ENCODE data around the gene TSBP1.

Gene TSBP1

GRCh38 chr6:32406857-32407256, 35.2 kb upstream of the TSBP1 start, which contains the start of gene BTNL2:
BTNL2 (minus strand) TSS chr6:32407181; CDS start chr6:32407123, 58 bp downstream.
- no peaks in the 10 kb centered on the region for H4K20me1 ChIP-seq (ENCODE audit: insufficient read depth, low read length, poor library complexity, severe bottlenecking)
- TF ChIP-seq EZH2phosphoT487 (IDR thresholded peaks at IDR 0.05; ENCODE audit: borderline replicate concordance): no peak
- TF ChIP-seq CTCF (conservative IDR thresholded peaks at IDR 0.05; ENCODE audit: low read length): no peak
- H3K4me1 ChIP-seq (ENCODE audit: insufficient read depth, low read length, poor library complexity, severe bottlenecking): no peaks in the 10 kb centered on the region
- H3K4me2 ChIP-seq (ENCODE audit: low read depth, low read length, poor library complexity, severe bottlenecking): peak within 1 kb of the TSS; percentile 13
- H3K9ac ChIP-seq (ENCODE audit: low read depth, low read length, poor library complexity, severe bottlenecking): no peak within 1 kb of the TSS
- no peaks in the 10 kb centered on the region for H3F3A ChIP-seq (ENCODE audit: low read depth)
- H3K9me3 ChIP-seq (ENCODE audit: insufficient read depth, low read depth, low read length): no peaks in the 10 kb centered on the region
- H3K27me3 ChIP-seq (ENCODE audit: insufficient read depth, low read length, poor library complexity, severe bottlenecking): no peaks in the 10 kb centered on the region
- no peak within 1 kb of the TSS for H3K4me3 ChIP-seq (ENCODE audit: low read length, poor library complexity, severe bottlenecking)
- H2AFZ ChIP-seq (ENCODE audit: low read length): peak within 1 kb of the TSS; percentile 72
- no peaks in the 10 kb centered on the region for H3K79me2 ChIP-seq (ENCODE audit: insufficient read depth, low read length)
- no peaks in the 10 kb centered on the region for H3K9me2 ChIP-seq (replicated peaks; ENCODE audit: low read depth, low read length)
- no peaks in the 10 kb centered on the region for H3K36me3 ChIP-seq (ENCODE audit: insufficient read depth, low read length)

DNA sequence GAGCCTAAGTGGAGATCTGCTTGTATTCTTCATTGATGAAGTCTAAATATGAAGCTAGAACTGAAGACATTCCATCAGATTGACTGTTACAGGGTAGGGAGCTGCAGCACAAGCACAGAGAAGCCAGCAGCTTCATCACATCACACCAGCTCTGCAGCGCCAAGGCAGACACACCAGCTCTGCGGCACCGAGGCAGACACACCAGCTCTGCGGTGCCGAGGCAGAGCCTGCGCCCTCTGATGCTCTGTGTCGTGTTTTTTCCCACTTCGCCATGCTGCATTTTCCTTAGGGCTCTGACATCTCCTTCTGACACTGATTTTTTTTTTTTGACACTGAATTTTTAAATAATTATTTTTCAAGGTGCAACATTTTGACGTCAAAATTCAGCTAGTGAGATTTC, 34.5 kb upstream of the TSBP1 start:
- TF ChIP-seq EZH2phosphoT487 (IDR thresholded peaks at IDR 0.05; ENCODE audit: borderline replicate concordance) (no peak), CTCF (conservative IDR thresholded peaks at IDR 0.05; ENCODE audit: low read length) (no peak)

DNA sequence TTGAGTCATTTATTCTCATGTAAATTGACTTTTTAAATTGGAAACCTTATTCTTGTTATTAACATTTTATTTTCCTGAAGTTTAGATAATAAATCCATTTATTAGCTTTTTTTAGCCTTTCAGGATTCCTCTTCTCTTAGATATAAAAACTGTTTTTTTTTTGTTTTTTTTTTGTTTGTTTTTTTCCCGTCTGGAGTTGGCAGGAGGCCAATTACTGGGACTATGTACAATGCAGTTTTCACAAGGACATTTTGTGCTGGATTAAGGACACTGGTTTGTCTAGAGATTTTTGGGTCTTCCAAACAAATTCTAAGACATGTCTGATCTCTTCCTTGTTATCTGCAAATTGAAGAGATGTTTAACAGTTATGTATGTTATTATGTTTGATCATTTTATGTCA, 34.0 kb upstream of the TSBP1 start:
- Histone ChIP-seq H3K36me3 (ENCODE audit: insufficient read depth, low read length) (no peaks in the 10 kb centered on the region), H3K9ac (ENCODE audit: low read depth, low read length, poor library complexity, severe bottlenecking) (no peak overlapping the region), H3K9me3 (ENCODE audit: insufficient read depth, low read depth, low read length) (no peaks in the 10 kb centered on the region), H4K20me1 (ENCODE audit: insufficient read depth, low read length, poor library complexity, severe bottlenecking) (no peaks in the 10 kb centered on the region), H3K4me1 (ENCODE audit: insufficient read depth, low read length, poor library complexity, severe bottlenecking) (peaks cover 3% of the 10 kb centered on the region), H3K27me3 (ENCODE audit: insufficient read depth, low read length, poor library complexity, severe bottlenecking) (no peaks in the 10 kb centered on the region), H2AFZ (ENCODE audit: low read length) (no peak overlapping the region), H3K4me2 (ENCODE audit: low read depth, low read length, poor library complexity, severe bottlenecking) (no peak overlapping the region), H3K79me2 (ENCODE audit: insufficient read depth, low read length) (no peaks in the 10 kb centered on the region), H3K9me2 (replicated peaks; ENCODE audit: low read depth, low read length) (no peaks in the 10 kb centered on the region), H3K4me3 (ENCODE audit: low read length, poor library complexity, severe bottlenecking) (no peak overlapping the region), H3F3A (ENCODE audit: low read depth) (no peaks in the 10 kb centered on the region)
- no peak for TF ChIP-seq EZH2phosphoT487 (IDR thresholded peaks at IDR 0.05; ENCODE audit: borderline replicate concordance)
- TF ChIP-seq CTCF (conservative IDR thresholded peaks at IDR 0.05; ENCODE audit: low read length): no peak

More for the DNA sequence above, 34.5 kb upstream of the TSBP1 start:
- H4K20me1 ChIP-seq (ENCODE audit: insufficient read depth, low read length, poor library complexity, severe bottlenecking): no peaks in the 10 kb centered on the region
- H3K27me3 ChIP-seq (ENCODE audit: insufficient read depth, low read length, poor library complexity, severe bottlenecking): no peaks in the 10 kb centered on the region
- H3K9me3 ChIP-seq (ENCODE audit: insufficient read depth, low read depth, low read length): no peaks in the 10 kb centered on the region
- no peak overlapping the region for H3K4me3 ChIP-seq (ENCODE audit: low read length, poor library complexity, severe bottlenecking)
- H3F3A ChIP-seq (ENCODE audit: low read depth): no peaks in the 10 kb centered on the region
- H3K4me1 ChIP-seq (ENCODE audit: insufficient read depth, low read length, poor library complexity, severe bottlenecking): peaks cover 3% of the 10 kb centered on the region
- H2AFZ ChIP-seq (ENCODE audit: low read length): no peak overlapping the region
- H3K4me2 ChIP-seq (ENCODE audit: low read depth, low read length, poor library complexity, severe bottlenecking): no peak overlapping the region
- no peaks in the 10 kb centered on the region for H3K9me2 ChIP-seq (replicated peaks; ENCODE audit: low read depth, low read length)
- no peaks in the 10 kb centered on the region for H3K79me2 ChIP-seq (ENCODE audit: insufficient read depth, low read length)
- H3K36me3 ChIP-seq (ENCODE audit: insufficient read depth, low read length): no peaks in the 10 kb centered on the region
- H3K9ac ChIP-seq (ENCODE audit: low read depth, low read length, poor library complexity, severe bottlenecking): no peak overlapping the region
